ENCODE data around the gene FOXRED2. TPM values are rescaled to one million over a fixed set of nuclear protein-coding genes. Genes with fewer than 3 reads are reported as not detected.

The FOXRED2 gene
- total and polyA plus RNA-seq, 8 donors: 0.76 to 17.5 (median 3.8) TPM

DNA sequence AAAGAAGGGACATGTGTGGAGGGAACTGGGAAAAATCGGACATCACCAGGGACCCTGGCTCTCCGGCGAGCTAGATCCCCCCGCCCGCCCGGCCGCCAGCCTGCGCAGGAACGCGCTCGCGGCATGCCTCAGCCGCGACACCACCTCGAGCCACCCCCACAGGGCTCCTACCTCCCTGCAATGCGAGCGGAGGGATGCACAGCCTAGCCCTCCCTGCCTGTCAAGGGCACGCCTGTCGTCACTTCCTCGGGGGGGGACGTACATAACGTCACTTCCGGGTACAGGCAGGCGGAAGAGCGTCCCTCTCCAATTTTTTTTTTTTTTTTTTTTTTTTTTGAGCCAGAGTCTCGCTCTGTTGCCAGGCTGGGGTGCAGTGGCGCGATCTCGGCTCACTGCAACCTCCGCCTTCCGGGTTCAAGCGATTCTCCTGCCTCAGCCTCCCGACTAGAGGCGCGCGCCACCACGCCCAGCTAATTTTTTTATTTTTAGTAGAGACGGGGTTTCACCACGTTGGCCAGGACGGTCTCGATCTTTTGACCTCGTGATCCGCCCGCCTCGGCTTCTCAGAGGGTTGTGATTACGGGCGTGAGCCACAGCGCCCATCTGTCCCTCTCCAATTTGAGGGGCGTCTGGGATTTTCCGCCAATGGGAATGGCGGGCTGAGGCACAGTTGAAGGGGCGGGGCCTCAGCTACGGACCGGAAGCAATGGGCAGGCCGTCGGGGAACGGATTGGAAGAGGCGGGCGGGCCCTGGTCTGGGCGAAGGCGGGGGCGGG lies 25.3 kb downstream of the FOXRED2 start, which contains the start of gene TXN2:
TSS of gene TXN2 (minus strand) at position 248 of the 776 bp plus-strand sequence. CDS start 803 bp downstream, outside the sequence.
- DNase-seq: peak; percentile 98 to 99
- peak within 1 kb of the TSS; percentile 65 to 72 (median 68) for H3K4me3 ChIP-seq
- no peaks in the 10 kb centered on the region for H3K9me3 ChIP-seq
- intact Hi-C loops (cut with DNase I; ENCODE audit: low total_unique reads): no loop called here
- H3K4me1 ChIP-seq: peaks cover 18 to 42% (median 27%) of the 10 kb centered on the region in 4 donors
- peak within 1 kb of the TSS; percentile 95 to 99 (median 99) for H3K27ac ChIP-seq
- TF ChIP-seq POLR2A (IDR thresholded peaks at IDR 0.05) (peak in 2 of 4 donors; percentile 55 to 80), EP300 (IDR thresholded peaks at IDR 0.05) (no peak), POLR2AphosphoS5 (IDR thresholded peaks at IDR 0.05) (peak; percentile 86 to 96 (median 93))
- TF ChIP-seq, protein P1, sequence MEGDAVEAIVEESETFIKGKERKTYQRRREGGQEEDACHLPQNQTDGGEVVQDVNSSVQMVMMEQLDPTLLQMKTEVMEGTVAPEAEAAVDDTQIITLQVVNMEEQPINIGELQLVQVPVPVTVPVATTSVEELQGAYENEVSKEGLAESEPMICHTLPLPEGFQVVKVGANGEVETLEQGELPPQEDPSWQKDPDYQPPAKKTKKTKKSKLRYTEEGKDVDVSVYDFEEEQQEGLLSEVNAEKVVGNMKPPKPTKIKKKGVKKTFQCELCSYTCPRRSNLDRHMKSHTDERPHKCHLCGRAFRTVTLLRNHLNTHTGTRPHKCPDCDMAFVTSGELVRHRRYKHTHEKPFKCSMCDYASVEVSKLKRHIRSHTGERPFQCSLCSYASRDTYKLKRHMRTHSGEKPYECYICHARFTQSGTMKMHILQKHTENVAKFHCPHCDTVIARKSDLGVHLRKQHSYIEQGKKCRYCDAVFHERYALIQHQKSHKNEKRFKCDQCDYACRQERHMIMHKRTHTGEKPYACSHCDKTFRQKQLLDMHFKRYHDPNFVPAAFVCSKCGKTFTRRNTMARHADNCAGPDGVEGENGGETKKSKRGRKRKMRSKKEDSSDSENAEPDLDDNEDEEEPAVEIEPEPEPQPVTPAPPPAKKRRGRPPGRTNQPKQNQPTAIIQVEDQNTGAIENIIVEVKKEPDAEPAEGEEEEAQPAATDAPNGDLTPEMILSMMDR (IDR thresholded peaks at IDR 0.05): no peak
- no peaks in the 10 kb centered on the region for H3K27me3 ChIP-seq
- WGBS, 5 donors: 0 to 1% (median 0%) methylated on average over 47 to 62 of the region's 62 CpGs
- peaks cover 31 to 39% (median 37%) of the 10 kb centered on the region in 4 donors for H3K36me3 ChIP-seq

DNA sequence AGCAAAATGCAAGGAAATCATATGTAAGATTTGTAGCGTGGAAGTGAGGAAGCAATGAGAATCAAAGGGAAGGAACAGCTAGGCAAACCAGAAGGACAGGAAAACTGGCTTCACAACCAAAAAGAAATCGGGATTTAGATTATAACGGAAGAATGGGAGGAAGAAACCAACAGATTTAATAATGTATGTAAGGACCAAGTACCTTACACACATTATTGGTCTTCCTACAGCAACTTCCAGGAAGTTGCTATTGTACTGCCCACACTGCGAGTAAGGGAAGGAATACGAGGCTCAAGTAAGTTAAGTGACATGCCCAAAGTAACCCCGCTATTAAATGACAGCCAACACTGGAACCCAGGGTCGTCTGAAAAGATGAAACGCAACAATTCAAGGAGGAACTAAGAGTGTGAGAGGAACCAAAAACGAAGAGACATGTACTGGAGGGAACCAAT lies 25.9 kb downstream of the FOXRED2 start:
- peaks cover 18 to 42% (median 27%) of the 10 kb centered on the region in 4 donors for H3K4me1 ChIP-seq
- peaks cover 37 to 45% (median 43%) of the 10 kb centered on the region in 4 donors for H3K36me3 ChIP-seq
- no peak for DNase-seq
- H3K9me3 ChIP-seq: no peaks in the 10 kb centered on the region
- H3K27me3 ChIP-seq: no peaks in the 10 kb centered on the region
- H3K27ac ChIP-seq: peak overlapping the region; percentile 95 to 99 (median 99)
- TF ChIP-seq, protein P1 (IDR thresholded peaks at IDR 0.05): no peak
- no peak for TF ChIP-seq EP300 (IDR thresholded peaks at IDR 0.05)
- no peak for TF ChIP-seq POLR2AphosphoS5 (IDR thresholded peaks at IDR 0.05)
- TF ChIP-seq POLR2A (IDR thresholded peaks at IDR 0.05): no peak
- intact Hi-C loops (cut with DNase I; ENCODE audit: low total_unique reads): no loop called here
- peak overlapping the region; percentile 65 to 72 (median 68) for H3K4me3 ChIP-seq
- WGBS, 5 donors: 4 to 10% (median 9%) methylated on average over 9 of the region's 9 CpGs

GRCh38 chr22:36478966-36479365 lies 27.9 kb downstream of the FOXRED2 start:
- WGBS, 5 donors: 93 to 95% (median 94%) methylated on average over 4 of the region's 4 CpGs
- no peaks in the 10 kb centered on the region for H3K9me3 ChIP-seq
- H3K36me3 ChIP-seq: peaks cover 57 to 65% (median 63%) of the 10 kb centered on the region in 4 donors
- H3K4me3 ChIP-seq: no peak overlapping the region
- no peak for DNase-seq
- intact Hi-C loops (cut with DNase I; ENCODE audit: low total_unique reads): loop anchor here (10.0 kb wide), 1 partner anchor 114 kb away; no protein-coding TSS in a partner anchor
- H3K27me3 ChIP-seq: no peaks in the 10 kb centered on the region
- H3K4me1 ChIP-seq: peaks cover 18 to 45% (median 32%) of the 10 kb centered on the region in 4 donors
- H3K27ac ChIP-seq: peak overlapping the region in 2 of 5 donors; percentile 37 to 38
- no peak for TF ChIP-seq EP300 (IDR thresholded peaks at IDR 0.05)
- TF ChIP-seq, protein P1 (IDR thresholded peaks at IDR 0.05): no peak
- no peak for TF ChIP-seq POLR2A (IDR thresholded peaks at IDR 0.05)
- TF ChIP-seq POLR2AphosphoS5 (IDR thresholded peaks at IDR 0.05): no peak

- TF ChIP-seq EP300 (IDR thresholded peaks at IDR 0.05) (no peak), POLR2A (IDR thresholded peaks at IDR 0.05) (no peak), POLR2AphosphoS5 (IDR thresholded peaks at IDR 0.05) (no peak)
- TF ChIP-seq, protein P1 (IDR thresholded peaks at IDR 0.05): no peak
- Histone ChIP-seq H3K4me3 (no peak overlapping the region), H3K36me3 (peaks cover 64 to 96% (median 95%) of the 10 kb centered on the region in 4 donors), H3K27me3 (no peaks in the 10 kb centered on the region), H3K27ac (peak overlapping the region in 2 of 5 donors; percentile 1 to 94), H3K4me1 (peaks cover 6 to 52% (median 25%) of the 10 kb centered on the region in 4 donors), H3K9me3 (no peaks in the 10 kb centered on the region)
- no peak for DNase-seq
- intact Hi-C loops (cut with DNase I; ENCODE audit: low total_unique reads): loop anchor here (10.0 kb wide), 1 partner anchor 111 kb away; no protein-coding TSS in a partner anchor
- WGBS, 5 donors: 93 to 98% (median 95%) methylated on average over 6 of the region's 6 CpGs
Observed at GRCh38 chr22:36475341-36475740, 31.5 kb downstream of the FOXRED2 start.

Data from stomach (tissue), 9 donors.